Activated T-cell treated with anti-CD3 and anti-CD28 coated beads for 1 hour (primary cell): ENCODE measurements around the gene HABP2.

Source experiments
- DNase-seq: peaks from one replicate; pipeline ENCODE4 v3.0.0-alpha.2; 2020; ENCODE audit warnings: low read depth

Gene HABP2

DNA sequence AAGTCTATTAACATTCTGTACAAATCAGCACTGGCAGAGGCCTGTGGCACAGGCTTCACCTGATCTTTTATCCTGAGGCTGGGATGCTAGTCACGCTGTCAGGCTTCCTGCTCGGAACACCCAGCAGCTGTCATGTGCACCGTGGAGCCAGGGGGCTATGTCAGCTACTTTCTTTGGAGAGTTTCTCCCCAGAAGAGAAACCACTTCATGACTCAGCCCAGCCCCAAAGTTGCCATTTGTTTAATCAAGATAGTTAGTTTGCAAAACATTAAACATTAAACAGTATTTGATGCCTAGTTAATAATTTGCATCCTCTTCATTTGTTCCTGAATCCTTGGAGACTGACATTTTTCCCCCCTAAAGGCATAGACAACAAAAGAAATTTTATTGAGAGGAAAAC is at the start of gene HABP2:
Gene HABP2 (plus strand): TSS at position 353 of the 400 bp plus-strand sequence. CDS start 69 bp downstream, outside the sequence.
- no peak for DNase-seq

DNA sequence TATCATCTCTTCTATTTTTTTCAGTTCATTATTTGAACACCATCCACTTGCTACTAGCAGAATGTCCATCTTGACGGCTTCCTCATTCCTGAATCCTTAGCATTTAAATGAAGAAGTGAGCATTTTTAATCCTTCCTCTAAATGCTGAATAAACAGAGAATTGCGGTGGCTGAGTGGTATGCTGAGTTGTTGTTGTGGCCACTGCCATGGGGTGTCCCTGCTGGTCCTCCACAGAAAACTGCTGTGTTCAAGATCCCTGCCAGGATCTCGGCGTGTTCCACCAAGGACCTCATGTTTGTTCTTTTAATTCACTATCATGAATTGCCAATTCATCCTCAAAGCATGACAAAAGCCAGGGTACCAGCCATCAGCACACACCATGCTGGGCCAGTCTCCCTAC is 48.9 kb upstream of the HABP2 start:
- DNase-seq: no peak

DNA sequence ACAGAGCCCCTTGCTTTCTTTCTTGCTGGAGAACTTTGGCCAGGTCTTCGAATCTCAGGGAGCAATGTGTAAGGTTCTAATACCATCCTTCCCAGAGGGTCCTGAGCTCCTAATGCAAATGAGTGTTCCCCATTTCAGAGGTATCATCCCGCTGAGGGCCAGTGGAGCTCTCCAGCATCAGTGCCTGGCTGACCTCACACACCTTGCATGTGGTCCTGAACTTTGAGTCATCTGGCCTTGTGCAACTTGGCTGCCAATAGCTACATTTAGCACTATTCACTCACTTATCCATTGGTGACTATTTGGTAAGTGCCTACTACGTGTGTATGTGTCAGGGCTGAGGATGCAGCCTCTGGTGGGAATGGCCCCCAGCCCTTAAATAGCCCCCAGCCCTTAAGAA is 48.4 kb upstream of the HABP2 start:
- DNase-seq: no peak

GRCh38 chr10:113506476-113506875 is 46.4 kb upstream of the HABP2 start:
- no peak for DNase-seq

DNA sequence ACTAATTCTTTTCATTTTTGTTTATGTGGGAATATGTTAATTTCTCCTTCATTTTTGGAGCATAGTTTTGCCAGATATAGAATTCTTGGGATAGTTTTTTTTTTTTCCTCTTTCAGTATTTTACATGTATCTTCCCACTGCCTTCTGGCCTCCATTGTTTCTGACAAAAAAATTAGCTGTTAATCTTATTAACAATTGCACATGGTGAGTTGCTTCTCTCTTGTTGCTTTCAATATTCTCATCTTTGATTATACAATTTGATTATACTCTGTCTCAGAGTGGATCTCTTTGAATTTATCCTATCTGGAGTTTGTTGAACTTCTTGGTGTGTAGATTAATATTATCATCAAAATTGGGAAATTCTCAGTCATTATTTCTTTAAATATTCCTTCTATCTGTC is 41.4 kb upstream of the HABP2 start:
- DNase-seq: no peak

DNA sequence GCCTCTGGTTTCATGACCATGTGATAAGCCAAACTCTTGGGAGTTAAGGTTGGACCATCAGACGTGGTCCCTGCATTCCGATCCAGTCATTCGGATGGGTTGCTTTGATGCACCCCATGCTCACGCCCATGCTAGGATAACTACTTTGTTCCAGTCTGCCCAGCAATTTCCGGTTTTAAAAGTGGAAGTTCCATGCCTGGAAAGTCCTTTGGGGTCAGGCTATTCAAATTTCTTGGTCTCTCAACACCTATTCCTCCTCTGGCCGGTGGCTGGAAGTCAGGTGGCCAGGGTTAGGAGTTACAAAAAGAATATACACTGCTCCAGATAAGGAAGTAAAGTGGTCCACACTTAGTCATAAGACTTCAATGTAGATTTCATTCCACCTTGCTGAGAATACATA is 37.7 kb upstream of the HABP2 start:
- no peak for DNase-seq

GRCh38 chr10:113515601-113516000 is 37.3 kb upstream of the HABP2 start:
- no peak for DNase-seq

GRCh38 chr10:113516061-113516460 is 36.8 kb upstream of the HABP2 start:
- DNase-seq: no peak

DNA sequence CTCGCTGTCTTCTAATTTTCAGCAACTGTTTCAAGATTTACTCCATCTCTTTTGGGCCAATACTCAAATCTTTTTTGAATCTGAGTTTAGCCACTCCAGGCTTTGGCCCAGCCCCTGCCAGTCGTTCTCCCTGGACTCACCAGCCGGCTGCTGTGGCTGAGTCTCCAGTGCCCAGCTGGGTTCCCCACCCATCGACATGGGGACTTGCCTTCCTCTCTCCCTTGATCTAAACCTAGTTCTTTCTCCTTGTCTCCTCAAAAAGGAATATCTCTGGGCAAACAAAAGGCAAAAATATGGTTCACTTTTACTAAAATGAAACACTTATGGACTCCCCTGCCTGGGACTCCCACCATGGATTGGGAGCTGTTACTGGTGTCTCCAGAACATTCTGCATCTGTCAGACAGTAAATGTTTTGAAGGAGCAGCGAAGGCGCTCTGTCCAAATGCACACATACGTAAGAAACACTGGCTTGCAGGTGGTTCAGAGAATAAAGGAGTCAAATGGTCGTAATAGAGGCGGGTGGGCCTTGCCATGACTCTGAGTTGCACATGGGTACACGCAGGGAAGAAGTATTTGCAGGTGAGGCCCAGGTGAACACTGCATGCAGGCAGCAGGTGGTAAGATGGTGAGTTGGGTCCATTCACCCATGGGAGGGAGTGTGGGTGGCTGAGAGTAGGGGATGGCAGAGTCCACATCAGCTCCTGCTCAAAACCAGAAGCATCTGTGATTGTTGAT is 35.5 kb upstream of the HABP2 start:
- no peak for DNase-seq

- DNase-seq: no peak
Observed at GRCh38 chr10:113517901-113518260, 35.0 kb upstream of the HABP2 start.

GRCh38 chr10:113518415-113518814 is 34.4 kb upstream of the HABP2 start:
- no peak for DNase-seq

GRCh38 chr10:113518816-113519591 is 33.8 kb upstream of the HABP2 start:
- DNase-seq: no peak

GRCh38 chr10:113519681-113520115 is 33.2 kb upstream of the HABP2 start:
- no peak for DNase-seq

GRCh38 chr10:113520261-113520660 is 32.6 kb upstream of the HABP2 start:
- DNase-seq: no peak

- DNase-seq: no peak
Observed at GRCh38 chr10:113520690-113521474, 32.0 kb upstream of the HABP2 start.

DNA sequence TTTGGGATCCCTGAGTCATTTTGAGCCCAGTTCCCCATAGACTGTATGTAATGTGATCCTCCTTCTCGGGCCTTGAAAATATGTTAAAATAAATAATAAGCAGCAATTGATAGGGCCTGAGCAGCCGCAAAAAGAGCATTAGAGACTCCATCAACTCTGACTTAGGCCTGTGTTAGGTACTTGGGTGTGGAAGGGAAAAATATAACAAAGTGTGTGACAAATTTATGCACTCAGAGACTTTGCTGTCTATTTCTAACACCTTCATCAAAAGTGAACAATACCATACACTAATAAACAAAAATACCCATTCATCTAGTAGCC is 31.4 kb upstream of the HABP2 start:
- DNase-seq: no peak

GRCh38 chr10:113522460-113522859 is 30.4 kb upstream of the HABP2 start:
- no peak for DNase-seq

DNA sequence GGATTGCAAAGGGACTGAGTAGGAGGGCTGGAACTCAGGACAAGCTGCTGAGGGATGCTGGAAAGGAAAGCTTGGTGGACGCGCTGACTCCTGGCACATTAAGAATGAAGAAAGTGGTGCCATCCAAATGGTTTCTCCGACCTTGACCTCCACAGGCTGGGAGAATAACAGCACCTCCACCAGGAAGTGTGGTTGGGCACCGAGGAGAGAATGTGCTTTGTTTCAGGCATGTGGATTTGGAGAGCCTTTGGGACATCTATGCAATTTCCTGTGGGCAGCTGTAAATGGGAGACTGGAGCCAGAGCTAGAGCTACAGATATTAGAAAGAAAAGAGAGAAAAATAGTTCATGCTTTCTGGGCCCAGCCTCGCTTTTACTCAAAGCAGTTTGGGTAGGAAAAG is 29.8 kb upstream of the HABP2 start:
- DNase-seq: no peak

DNA sequence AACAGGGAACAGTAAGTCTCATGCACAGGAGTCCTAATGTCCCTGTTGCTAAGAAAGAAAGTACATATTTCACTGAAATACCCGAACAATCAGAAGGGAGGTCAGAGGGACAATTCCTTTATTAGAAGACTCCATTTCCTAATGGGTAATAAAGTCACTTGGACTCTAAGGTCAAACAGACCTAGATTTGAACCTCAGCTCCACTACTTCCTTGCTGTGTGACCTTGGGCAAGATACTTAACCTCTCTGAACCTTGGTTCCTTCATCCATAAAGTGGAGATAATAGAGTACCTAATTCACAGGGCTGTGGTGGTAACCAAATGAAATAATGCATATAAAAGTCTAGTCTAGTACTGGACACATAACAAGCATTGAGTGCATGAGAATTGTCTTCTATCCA is 29.2 kb upstream of the HABP2 start:
- no peak for DNase-seq

DNA sequence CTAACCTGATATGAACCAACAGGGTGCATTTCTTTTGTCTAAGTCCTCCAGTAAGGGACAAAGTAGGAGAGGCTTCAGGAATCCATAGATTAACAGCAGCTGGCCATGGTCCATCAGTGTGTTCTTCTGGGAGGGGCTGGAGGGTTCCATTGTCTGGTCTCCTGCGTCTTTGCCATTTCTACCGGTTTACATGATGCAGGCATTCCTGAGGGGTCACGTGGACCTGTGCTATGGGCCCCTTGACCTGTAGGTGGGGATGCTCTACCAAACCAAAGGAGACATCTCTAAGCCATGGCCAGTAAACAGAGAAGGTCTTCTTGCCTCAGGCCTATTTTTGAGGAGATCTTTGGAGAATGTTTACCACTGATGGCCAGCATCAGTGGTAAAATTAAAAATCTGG is 28.7 kb upstream of the HABP2 start:
- no peak for DNase-seq

DNA sequence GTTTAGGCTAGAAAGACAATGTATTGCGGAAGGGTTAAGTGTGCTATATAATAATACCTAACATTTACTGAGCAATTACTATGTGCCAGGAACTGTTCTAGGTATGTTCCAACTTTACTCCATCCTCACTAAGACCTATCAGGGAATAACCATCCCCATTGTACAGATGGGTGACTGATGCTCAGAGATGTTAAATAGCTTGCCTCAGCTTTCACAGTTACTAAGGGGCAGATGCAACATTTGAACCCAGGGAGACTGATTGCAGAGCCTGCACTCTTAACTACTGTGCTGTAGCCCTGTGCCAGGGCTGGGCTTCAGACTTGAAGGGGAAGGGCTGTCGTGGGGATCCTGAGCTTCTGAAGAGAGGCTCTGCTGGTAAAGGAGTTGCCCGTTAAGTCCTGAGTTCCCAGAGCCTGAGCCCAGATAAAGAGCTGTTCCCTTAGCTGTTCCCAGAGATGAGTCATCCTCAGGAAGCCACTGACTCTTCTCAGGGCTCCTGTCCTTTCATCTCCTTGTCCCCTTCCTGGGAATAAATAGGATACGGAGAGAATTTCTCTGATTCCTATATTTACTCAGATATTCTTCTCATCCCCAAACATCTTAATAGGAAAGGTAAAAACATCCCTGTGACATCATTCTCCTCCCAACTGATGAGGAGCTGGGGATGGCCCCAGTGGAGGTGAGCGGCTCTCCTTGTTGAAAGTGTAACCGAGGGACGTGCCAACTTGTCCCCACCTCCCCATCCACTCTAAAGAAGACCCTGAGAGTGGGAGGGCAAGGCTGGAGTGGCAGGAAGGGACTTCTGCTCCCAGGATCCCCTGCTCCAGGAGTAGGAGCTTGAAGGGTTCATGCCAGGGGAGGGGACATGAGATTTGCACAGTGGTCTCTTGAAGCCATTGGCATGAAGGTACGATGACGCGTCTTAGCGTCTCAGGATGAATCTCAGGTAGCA is 28.0 kb upstream of the HABP2 start:
- no peak for DNase-seq

GRCh38 chr10:113525713-113526112 is 27.1 kb upstream of the HABP2 start:
- no peak for DNase-seq
